Stimulated activated CD8-positive, alpha-beta memory T cell treated with anti-CD3 and anti-CD28 coated beads, Interleukin-7, amount 100 ng/mL, for 24 hours (primary cell): ENCODE data around the gene TNP2.
"Not testable (repeated sequence)": the region's sequence is repeated elsewhere in the genome, so short reads cannot be mapped to it uniquely, and the experiment has no call there.

Experiments
- DNase-seq: peaks from one replicate; pipeline ENCODE4 v3.0.0-alpha.2; 2020; ENCODE audit warnings: low read depth

Gene TNP2

DNA sequence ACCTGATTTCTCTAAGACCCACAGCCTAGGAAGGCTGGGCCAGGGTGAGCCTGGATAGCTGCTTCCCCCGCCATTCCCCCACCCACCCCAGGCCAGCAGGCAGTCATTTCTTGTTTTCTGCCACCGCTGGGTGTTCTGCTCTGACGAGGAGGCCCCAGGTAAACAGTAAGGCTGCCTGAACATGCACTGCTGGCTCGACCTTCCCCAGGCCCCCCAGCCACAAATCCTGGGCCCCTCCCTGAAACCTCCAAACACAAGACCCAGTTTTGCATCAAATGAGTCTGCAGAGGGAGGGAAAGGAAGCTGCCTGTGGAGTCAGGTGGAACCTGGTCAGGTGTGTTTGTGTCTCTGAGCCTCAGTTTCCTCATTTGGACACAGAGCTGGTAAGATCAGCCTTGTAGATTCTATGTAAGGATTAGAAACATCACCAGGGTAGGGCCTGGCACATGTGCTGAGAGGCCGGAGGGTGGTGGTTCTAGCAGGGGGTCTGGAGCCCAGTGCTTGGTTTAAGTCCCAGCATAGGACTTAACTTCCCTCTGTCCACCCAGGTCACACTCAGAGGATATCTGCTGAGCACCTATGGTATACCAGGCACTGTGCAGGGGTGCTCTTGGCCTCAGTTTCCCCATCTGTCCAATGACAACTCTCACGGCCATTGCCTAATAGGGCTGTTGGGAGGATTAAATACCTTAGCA is 30.9 kb upstream of the TNP2 start:
- no peak for DNase-seq

DNA sequence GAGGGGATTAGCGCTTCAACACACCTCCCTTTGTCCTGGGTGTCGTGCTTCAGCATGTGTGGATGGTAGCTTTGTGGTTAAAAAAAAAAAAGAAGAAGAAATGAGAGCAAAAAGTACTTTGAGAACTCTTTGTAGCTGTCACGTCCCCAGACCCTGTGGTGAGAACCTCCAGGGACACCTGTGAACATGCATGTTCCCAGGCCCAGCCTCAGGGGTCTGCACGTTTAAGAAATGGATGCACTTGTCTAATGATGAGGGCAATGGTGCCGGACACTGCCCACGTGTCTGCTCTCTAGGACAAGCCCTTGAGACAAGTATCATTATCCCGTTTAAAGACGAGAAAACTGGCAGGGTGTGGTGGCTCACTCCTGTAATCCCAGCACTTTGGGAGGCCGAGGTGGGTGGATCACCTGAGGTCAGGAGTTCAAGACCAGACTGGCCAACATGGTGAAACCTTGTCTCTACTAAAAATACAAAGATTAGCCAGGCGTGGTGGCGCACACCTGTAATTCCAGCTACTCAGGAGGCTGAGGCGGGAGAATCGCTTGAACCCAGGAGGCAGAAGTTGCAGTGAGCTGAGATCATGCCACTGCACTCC is 29.9 kb upstream of the TNP2 start:
- DNase-seq, result not testable (repeated sequence)

DNA sequence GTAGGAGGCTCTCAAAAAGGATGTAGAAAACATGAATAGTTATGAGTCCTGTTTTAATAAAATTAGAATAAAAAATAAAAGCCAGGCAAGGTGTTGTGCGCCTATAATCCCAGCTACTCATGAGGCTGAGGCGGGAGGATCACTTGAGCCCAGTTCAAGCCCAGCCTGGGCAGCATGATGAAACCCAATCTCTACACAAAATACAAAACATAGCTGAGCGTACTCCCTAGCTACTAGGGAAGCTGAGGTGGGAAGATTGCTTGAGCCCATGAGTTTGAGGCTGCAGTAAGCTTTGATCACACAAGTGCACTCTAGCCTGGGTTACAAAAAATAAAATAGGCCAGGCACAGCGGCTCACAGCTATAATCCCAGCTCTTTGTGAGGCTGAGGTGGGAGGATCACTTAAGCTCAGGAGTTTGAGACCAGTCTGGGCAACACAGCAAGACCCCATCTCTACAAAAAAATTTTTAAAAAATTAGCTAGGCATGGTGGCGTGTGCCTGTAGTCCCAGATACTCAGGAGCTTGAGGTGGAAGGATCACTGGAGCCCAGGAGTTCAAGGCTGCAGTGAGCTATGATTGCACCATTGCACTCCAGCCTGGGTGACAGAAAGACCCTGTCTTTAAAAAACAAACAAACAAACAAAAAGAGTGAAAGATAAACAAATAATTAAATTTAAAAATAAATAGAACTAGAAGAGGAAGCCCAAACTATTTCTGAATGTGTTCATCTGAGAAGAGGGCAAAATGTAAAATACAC is 29.2 kb upstream of the TNP2 start:
- DNase-seq, result no peak

DNA sequence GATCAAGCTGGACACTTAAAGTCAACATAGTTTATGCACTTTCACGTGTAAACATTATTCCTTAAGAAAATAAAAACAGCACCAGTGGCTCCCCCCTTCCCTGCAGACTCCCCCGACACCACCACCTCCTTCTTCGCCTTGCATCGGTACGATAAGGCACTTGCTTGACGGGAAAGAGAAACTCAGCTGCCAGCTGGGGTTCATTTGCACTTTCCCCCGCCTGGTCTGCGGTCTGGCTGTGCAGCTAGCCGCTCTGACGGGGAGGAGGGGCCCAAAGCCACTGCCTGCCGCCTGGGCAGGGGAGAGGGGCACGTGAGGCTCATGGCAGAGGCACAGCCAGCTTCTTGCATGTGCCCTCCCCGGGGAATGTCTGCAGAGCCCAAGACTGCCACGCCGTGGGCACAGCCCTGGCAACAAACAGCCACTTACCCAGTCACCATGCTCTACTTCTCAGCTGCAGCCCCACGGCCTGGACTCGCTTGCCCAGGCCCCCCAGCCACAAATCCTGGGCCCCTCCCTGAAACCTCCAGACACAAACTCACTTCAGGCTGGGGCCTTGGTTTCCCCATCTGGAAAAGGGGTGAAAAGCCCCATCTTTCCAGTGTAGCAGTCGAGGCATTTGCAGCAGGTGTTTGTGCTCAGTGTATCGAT is 28.5 kb upstream of the TNP2 start:
- DNase-seq, result peak; percentile 26

DNA sequence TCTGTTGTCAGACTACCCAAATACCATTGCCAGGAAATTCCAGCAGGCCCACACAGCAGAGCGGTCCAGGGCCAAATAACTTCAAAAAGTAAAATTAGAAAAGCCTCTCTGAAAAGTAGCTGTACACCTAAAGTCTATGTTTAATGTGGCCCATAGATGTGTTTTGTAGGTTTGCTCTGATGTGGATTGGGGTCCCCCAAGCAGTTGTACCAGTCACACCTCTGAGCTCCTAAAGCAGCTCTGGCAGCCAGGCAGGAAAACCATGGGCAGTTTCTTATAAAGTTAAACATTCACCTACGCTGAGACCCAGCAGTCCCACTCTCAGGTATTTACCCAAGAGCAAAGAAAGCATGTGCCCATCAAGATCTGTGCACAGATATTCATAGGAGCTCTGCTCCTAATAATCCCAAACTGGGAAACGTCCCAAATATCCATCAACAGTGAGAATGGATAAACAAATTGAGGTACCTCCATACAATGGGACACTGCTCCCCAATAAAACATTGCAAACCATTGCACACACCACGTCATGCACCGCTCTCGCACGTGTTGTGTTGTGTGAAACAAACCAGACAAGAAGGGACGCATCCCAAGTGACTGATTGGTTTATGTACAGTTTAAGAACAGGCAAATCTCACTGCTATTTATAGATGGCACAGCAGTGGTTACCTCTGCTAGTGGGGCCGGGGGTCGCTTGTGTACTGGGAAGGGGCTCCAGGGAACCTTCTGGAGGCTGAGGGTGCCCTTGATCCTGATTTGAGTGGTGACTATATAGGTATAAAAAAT is 27.8 kb upstream of the TNP2 start:
- no peak for DNase-seq

DNA sequence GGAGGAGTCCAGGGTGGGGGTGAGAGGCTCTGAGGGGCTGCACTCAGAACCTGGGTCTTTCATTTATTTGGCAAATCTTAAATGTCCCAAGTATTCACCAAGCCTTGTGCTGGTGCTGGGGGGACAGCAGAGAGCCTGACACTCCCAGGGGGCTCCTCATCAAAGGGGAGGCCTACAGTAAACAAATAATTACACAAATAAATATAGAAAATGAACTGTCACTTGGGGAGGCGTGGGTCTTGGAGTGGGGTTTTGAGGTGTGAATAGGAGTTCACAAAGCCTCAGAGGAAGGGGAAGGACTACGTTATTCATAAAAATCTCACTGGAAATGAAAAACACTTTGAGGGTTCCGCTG is 27.2 kb upstream of the TNP2 start:
- DNase-seq, result no peak

DNA sequence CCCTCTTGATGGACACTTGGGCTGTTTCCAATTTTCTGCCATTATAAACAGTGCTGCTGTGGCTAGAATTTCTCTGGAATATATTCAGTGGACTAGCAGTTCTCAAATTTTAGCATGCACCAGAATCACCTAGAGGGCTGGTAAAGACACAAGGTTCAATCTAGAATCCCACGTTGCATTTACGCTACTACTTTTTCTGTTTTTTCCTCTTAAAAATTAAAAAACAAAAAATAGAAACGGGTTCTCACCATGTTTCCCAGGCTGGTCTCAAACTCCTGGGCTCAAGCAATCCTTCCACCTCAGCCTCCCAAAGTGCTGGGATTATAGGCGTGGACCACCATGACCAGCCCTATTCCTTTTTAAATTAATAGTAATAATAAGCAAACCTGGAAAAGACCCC is 26.5 kb upstream of the TNP2 start:
- DNase-seq, result no peak

DNA sequence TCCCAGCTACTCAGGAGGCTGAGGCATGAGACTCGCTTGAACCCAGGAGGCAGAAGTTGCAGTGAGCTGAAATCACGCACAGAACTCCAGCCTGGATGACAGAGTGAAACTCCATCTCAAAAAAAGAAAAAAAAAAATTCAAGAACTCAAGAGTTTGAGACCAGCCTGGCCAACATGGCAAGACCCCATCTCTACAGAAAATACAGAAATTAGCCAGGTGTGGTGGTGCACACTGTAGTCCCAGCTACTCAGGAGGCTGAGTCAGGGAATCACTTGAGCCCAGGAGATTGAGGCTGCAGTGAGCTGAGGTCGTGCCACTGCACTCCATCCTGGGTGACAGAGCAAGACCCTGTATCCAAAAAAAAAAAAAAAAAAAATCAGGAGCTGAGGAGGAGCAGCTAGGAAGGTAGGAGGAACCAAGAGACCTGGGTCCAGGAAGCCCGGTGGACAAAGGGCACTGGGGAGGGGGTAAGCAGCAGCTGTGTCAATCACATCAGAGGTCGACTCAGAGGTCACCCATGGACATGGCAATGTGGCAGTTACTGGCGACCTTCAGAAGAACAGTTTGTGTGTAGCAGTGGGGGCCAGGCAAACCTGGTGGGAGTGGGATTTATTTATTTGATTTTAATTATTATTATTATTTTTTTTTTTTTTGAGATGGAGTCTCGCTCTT is 23.1 kb upstream of the TNP2 start:
- no peak for DNase-seq

DNA sequence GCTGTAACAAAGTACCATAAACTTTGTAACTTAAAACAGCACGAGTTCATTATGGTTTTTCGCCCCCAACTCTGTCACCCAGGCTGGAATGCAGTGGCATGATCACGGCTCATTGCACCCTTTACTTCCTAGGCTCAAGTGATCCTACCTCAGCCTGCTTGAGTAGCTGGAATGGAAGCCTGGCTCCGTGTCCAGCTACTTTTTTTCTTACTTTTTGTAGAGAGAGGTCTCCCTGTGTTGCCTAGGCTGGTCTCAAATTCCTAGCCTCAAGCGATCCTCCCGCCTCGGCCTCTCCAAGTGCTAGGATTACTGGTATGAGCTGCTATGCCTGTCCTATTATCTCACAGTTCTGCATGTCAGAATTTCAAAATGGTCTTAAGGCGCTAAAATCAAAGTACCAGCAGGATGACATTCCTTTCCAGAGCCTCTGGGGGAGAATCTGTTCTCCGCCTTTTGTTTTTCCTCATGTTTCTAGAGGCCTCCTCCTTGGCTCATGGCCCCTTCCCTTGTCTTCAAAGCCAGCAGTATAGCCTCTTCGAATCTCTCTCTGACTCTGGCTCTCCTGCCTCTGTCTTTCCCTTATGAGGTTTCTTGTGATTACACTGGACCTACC is 22.1 kb upstream of the TNP2 start:
- no peak for DNase-seq

DNA sequence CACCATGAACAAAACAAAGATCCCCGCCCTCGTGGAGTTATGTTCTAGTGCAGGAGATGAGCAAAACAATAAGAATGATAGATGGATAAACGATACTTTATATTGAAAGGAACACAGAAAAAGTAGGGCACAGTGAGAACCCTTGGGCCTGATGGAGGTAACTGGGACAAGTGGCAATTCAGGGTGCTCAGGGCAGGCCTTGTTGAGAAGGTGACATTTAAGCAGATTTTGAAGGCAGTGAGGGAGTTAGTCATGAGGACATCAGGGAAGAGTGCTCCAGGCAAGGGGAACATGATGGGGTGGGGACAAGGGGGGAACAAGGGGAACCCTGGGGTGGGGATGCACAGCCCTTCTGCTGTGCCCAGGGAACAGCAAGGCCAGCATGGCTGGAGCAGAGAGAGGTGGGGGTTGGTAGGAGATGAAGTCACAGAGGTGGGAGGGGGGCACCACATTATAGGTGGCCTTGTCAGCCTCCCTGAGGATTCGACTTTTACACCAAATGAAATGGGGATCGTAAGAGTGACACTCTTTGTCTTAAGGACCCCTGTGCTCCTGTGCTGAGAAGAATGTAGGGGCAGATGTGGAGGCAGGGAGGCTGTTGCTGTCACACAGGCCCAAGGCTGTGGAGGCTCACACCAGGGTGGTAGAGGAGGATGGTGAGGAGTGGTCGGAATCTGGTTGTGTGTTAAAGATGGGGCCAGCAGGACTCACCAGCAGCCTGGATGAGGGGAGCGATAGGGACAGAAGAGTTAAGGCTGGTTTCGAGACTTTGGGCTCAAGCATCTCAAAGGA is 21.2 kb upstream of the TNP2 start:
- no peak for DNase-seq

DNA sequence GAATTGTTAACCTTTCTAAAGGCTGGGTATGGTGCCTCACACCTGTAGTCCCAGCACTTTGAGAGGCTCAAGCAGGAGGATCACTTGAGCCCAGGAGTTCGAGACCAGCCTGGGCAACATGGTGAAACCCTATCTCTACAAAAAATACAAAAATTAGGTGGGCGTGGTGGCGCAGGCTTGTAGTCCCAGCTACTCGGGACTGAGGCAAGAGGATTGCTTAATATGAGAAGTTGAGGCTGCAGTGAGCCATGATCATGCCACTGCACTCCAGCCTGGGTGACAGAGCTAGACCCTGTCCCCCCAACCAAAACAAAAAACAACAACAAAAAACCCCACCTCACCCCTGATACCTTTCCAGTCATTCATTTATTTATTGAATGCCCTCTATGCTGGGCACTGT is 20.6 kb upstream of the TNP2 start:
- not testable (repeated sequence) for DNase-seq

DNA sequence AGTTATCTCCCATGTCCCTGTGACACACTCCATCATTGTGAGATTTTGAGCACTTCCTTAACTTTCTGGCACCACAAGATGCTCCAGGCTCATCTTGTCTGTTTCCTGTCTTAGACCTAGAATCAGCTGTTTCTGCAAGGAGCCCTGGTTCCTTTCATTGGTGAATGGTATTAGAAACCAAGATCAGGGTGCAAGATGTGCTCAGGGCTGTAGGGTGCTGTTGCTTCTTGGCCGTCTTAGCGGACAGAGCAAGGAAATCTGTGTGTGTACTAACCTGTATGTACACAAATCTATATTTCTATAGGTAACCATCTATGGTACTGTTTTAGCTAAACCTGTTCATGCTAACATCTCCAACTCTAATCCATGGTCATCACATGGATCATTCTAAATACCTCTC is 20.1 kb upstream of the TNP2 start:
- DNase-seq, result no peak

DNA sequence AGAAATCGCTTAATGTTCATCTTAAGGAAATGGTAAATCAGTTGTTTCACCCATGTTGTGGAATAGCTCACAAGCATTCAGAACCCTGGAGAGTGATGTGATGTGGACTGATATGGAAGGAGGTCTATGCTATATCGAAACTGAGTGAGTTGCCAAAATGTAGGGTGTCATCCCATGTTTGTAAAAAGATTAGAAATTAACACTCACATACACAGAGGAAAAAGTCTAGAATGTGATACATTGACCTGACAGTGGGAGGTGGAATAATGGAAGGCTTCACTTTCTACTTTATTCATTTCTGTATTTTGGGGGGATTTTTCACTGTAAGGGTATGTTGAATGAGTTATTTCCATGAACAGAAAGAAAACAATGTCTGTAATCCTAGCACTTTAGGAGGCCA is 16.7 kb upstream of the TNP2 start:
- no peak for DNase-seq

DNA sequence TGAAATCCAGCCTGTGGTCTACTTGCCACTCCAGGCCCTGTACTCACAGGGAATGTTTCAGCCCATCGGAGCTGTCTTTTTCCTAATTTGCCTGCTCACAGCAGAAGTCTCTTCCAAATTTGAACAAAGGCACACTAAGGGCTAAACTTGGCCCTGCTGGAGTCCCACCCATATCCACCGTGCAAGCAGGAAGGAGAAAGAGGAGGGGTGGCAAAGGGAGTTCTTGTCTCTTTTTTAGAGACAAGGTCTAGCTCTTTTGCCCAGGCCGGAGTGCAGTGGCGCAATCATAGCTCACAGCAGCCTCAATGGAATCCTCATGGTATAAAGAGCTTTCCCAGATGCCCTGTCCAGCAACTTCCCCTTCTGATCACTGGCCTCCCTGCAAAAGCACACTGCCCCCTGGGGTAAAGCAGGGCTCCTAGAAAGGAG is 14.7 kb upstream of the TNP2 start:
- DNase-seq, result no peak

DNA sequence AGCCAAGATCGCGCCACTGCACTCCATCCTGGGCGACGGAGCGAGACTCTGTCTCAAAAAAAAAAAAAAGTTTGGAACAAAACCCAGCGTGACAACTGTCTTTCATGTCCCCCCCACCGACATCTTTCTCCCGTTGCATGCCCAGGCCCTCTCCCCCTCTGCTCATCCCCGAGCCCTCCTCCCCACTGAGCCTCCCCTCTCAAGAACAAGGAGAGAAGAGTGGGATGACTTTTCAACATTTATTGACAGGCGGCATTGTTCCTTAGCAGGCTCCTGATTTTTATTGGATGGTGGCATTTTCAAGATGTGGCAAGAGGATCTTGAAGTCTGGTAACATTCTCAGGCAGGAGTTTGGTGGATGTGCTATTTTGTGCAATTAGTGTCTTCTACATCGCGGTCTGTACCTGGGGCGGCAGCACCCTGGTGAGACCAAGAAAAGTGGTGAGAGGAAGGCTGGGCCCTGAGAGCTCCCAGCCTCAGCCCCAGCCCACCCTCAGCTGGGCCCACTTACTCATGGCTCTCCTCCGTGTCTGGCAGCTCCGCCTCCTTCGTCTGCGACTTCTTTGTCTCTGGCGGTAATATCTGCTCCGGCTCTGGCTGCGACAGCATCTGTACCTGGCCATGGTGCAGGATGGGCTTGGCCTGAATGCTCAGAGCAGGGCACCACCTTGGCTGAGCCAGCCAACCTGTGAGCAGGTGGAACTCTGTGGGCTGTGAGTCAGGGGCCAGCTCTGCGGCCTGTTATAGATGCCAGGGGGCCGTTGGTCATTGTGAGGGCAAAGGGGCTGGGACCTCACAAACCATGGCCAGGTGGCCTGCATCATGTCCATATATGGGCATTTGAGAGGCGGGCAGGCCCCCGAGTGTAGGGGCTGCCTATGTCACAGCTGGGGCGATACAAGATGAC is 11.7 kb upstream of the TNP2 start, which contains the start of gene PRM1:
TSS of gene PRM1 (minus strand) at position 715 of the 907 bp plus-strand sequence. CDS start at position 623, 92 bp downstream.
- DNase-seq, result no peak

DNA sequence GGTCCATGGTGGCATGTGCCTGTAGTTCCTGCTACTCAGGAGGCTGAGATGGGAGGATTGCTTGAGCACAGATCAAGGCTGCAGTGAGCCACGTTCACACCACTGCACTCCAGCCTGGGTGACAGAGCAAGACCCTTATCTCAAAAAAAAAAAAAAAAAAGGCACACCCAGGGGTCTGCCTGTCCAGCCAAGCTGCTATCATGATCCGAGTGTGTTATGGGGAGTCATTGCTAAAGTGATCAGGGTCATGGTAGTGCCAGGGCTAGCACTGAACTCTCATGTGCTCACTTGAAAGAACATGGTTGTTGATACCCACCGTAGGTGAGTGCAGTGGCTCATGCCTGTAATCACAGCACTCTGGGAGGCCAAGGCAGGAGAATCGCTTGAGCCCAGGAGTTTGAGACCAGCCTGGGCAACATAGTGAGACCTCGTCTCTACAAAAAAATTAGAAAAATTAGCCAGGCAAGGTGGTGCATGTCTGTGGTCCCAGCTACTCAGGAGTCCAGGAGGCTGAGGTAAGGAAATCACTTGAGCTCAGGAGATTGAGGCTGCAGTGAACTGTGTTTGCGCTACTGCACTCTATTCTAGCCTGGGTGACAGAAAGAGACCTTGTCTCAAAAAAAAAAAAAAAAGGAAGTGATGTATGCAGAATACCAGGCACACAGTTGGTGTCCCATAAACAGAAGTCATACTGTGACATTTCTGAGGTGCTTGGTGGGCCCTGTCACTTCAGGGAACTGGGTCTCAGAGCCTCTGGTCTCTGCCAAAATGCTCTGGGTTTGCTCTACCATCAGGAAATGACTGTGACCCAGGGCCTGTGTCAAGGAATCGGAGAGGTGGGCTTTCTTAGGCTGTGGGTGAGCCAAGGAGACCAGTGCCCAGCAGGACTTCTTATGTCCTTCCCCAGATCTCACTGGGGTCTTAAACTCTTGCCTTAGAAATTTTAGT is 9.8 kb upstream of the TNP2 start:
- no peak for DNase-seq

DNA sequence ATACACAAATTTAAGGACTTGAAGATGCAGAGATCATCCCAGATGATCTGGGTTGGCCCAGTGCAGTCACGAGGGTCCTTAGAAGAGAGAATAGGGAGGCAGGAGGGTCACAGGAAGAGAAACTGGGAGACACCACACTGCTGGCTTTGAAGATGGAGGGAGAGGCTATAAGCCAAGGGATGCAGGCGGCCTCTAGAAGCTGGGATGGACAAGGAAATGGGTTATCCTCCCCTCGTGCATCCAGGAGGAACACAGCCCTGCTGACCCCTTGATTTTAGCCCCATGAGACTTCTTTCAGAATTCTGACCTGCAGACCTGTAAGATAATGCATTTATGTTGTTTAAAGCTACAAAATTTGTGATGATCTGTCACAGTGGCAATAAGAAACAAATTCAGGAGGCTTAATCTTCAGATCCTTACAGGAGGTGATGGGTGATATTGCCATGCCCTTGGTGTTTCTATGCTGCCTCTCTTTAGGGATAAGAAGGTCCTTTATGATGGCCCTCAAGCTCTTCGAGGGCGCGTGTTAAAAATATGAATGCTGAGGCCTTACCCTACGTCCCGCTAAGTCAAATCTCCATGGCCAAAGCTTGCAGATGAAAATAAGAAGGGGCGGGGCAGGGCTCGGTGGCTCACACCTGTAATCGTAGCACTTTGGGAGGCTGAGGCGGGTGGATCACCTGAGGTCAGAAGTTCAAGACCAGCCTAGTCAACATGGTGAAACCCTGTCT is 8.6 kb upstream of the TNP2 start:
- no peak for DNase-seq
